GM12878 (cell line): ENCODE data around the gene GRK5. TPM values are rescaled to one million over a fixed set of nuclear protein-coding genes. Genes with fewer than 3 reads are reported as not detected.

Experiments used
- ATAC-seq: fragments of 200-7000 bp; cut with Tn5 transposase; 3 replicates; pipeline ENCODE4 v1.9.1; 2020; ENCODE audit warnings: mild to moderate bottlenecking, moderate library complexity
- BruUV-seq: library from RNA; stranded (reverse); fragments of 400-500 nt; replicated peaks from 2 replicates; lab custom pipeline; 2021; lab: Mats Ljungman, UMichigan
- CTCF ChIA-PET: fragments of 300-600 bp; sonication (Branson Sonifier 250); formaldehyde crosslinking; extraction: SDS; loops from one replicate; lab custom pipeline; 2021; ENCODE audit warnings: inconsistent platforms; lab: Yijun Ruan, JAX
- POLR2A ChIA-PET: fragments of 350-600 bp; formaldehyde crosslinking; extraction: SDS; loops from one replicate; lab custom pipeline; 2021; ENCODE audit warnings: inconsistent platforms; lab: Charles Lee
- RAD21 ChIA-PET: fragments of 300-600 bp; sonication (Branson Sonifier 250); formaldehyde crosslinking; loops from one replicate; lab custom pipeline; 2023; ENCODE audit warnings: antibody characterized with exemption; ENCODE audit not compliant: unreplicated experiment; lab: Charles Lee
- SMC1A ChIA-PET: fragments of 300-600 bp; sonication (Branson Sonifier 250); formaldehyde crosslinking; loops from one replicate; lab custom pipeline; 2023; ENCODE audit not compliant: unreplicated experiment, uncharacterized antibody; lab: Charles Lee
- DNase-seq: peaks from one replicate; pipeline ENCODE4 v3.0.0-alpha.2; 2011; ENCODE audit warnings: low read depth, low spot score
- FAIRE-seq: peaks from 3 replicates; lab custom pipeline; 2011; peaks lifted over from hg19 to GRCh38; lab: Jason Lieb, UNC
- H2AFZ ChIP-seq: 2 replicates; pipeline ENCODE4 v1.6.0; 2011; ENCODE audit warnings: low read depth, low read length, control low read depth; ENCODE audit not compliant: control insufficient read depth
- H3K27ac ChIP-seq: 2 replicates; pipeline ENCODE4 v1.5.1; 2011; ENCODE audit warnings: control low read depth; ENCODE audit not compliant: control insufficient read depth, insufficient read depth
- H3K27me3 ChIP-seq, 2 experiments: replicated peaks in 1 of 2; 2 replicates each; pipeline versions ENCODE4 v1.6.0 to v1.6.1; 2011; ENCODE audit warnings: low read length in 1 of 2; ENCODE audit not compliant: control insufficient read depth in 2 of 2, insufficient read depth in 2 of 2
- H3K36me3 ChIP-seq, 2 experiments: 2 replicates each; pipeline ENCODE4 v1.5.1; 2011; ENCODE audit warnings: low read length in 1 of 2; ENCODE audit not compliant: control insufficient read depth in 2 of 2, insufficient read depth in 2 of 2
- H3K4me1 ChIP-seq: 2 replicates; pipeline ENCODE4 v1.6.1; 2011; ENCODE audit warnings: mild to moderate bottlenecking, low read length, moderate library complexity, mixed read lengths; ENCODE audit not compliant: control insufficient read depth, insufficient read depth
- H3K4me2 ChIP-seq: 2 replicates; pipeline ENCODE4 v1.6.0; 2011; ENCODE audit warnings: control low read depth; ENCODE audit not compliant: control insufficient read depth, insufficient read depth
- H3K4me3 ChIP-seq: fragments of 200-600 bp; sonication (generic); 2 replicates; pipeline ENCODE4 v1.5.1; 2016
- H3K79me2 ChIP-seq: 2 replicates; pipeline ENCODE4 v1.6.0; 2011; ENCODE audit warnings: low read length; ENCODE audit not compliant: control insufficient read depth, insufficient read depth
- H3K9ac ChIP-seq: 2 replicates; pipeline ENCODE4 v1.8.0; 2011; ENCODE audit warnings: low read length, control low read depth, mixed read lengths; ENCODE audit not compliant: control insufficient read depth, insufficient read depth
- H3K9me3 ChIP-seq: replicated peaks from 3 replicates; pipeline ENCODE4 v1.5.1; 2011; ENCODE audit warnings: mild to moderate bottlenecking, low read length; ENCODE audit not compliant: control insufficient read depth, insufficient read depth
- H4K20me1 ChIP-seq: 2 replicates; pipeline ENCODE4 v1.6.0; 2011; ENCODE audit not compliant: control insufficient read depth, insufficient read depth
- ASH2L ChIP-seq: fragments of 300-600, 200-600 bp; sonication (generic); IDR thresholded peaks from 2 replicates; pipeline ENCODE4 v1.6.1; 2017; ENCODE audit warnings: low read depth, mild to moderate bottlenecking, borderline replicate concordance
- BACH1 ChIP-seq: fragments of 450-650 bp; IDR thresholded peaks from 2 replicates; pipeline ENCODE4 v1.6.1; 2017; ENCODE audit warnings: mild to moderate bottlenecking, borderline replicate concordance
- CHD4 ChIP-seq: fragments of 200-600 bp; sonication (generic); IDR thresholded peaks from 2 replicates; pipeline ENCODE4 v1.6.1; 2016; ENCODE audit warnings: mild to moderate bottlenecking
- CREB1 ChIP-seq: IDR thresholded peaks from 2 replicates; pipeline ENCODE4 v1.6.1; 2012; ENCODE audit warnings: low read depth, mild to moderate bottlenecking, inconsistent platforms
- E2F4 ChIP-seq: IDR thresholded peaks from 2 replicates; pipeline ENCODE4 v1.6.1; 2012; ENCODE audit warnings: low read depth, low read length, improper control_type of control experiment
- E2F8 ChIP-seq: fragments of 450-650 bp; IDR thresholded peaks from 2 replicates; pipeline ENCODE4 v1.6.1; 2018; ENCODE audit warnings: mild to moderate bottlenecking, low read depth, moderate library complexity; ENCODE audit not compliant: partially characterized antibody
- GABPA ChIP-seq: IDR thresholded peaks from 2 replicates; pipeline ENCODE4 v1.6.1; 2014; ENCODE audit warnings: antibody characterized with exemption, low read depth, mild to moderate bottlenecking, inconsistent platforms
- LARP7 ChIP-seq: fragments of 450-650 bp; IDR thresholded peaks from 2 replicates; pipeline ENCODE4 v1.6.1; 2017; ENCODE audit warnings: mild to moderate bottlenecking
- NBN ChIP-seq: fragments of 450-650 bp; IDR thresholded peaks from 2 replicates; pipeline ENCODE4 v1.6.1; 2016
- NR2C1 ChIP-seq: fragments of 450-650 bp; IDR thresholded peaks from 2 replicates; pipeline ENCODE4 v1.6.1; 2017; ENCODE audit warnings: antibody characterized with exemption, mild to moderate bottlenecking, moderate library complexity
- PKNOX1 ChIP-seq: fragments of 450-650 bp; IDR thresholded peaks from 2 replicates; pipeline ENCODE4 v1.6.1; 2016; ENCODE audit warnings: mild to moderate bottlenecking
- RAD21 ChIP-seq: IDR thresholded peaks from 2 replicates; pipeline ENCODE4 v1.6.1; 2011; ENCODE audit warnings: mild to moderate bottlenecking, low read depth, low read length, moderate library complexity; ENCODE audit not compliant: insufficient read depth
- RBBP5 ChIP-seq: fragments of 200-600 bp; sonication (generic); conservative IDR thresholded peaks from 2 replicates; pipeline ENCODE4 v1.6.1; 2016
- SMAD1 ChIP-seq: fragments of 450-650 bp; IDR thresholded peaks from 2 replicates; pipeline ENCODE4 v1.6.1; 2018; ENCODE audit warnings: mild to moderate bottlenecking, low read depth; ENCODE audit not compliant: partially characterized antibody
- ZZZ3 ChIP-seq: IDR thresholded peaks from 2 replicates; pipeline ENCODE4 v1.6.1; 2011; ENCODE audit warnings: low read depth; ENCODE audit not compliant: control insufficient read depth, insufficient read length
- WGBS: methylation state at CpG from one replicate; pipeline ENCODE4 v1.1.6; 2016; ENCODE audit warnings: low lambda C conversion rate; ENCODE audit not compliant: insufficient replicate concordance, insufficient coverage; ENCODE audit errors: missing lambda C conversion rate; 5-methylcytosine and 5-hydroxymethylcytosine counted together
- in situ Hi-C: fragments of 300-500 bp; cut with MboI; formaldehyde crosslinking; loops from 9 replicates; pipeline ENCODE4 v1.14.3; 2018; ENCODE audit warnings: mixed read lengths
- intact Hi-C: fragments of 100-400 bp; cut with micrococcal nuclease; formaldehyde crosslinking; loops from one replicate; pipeline ENCODE4 v1.14.2; 2022; ENCODE audit not compliant: unreplicated experiment
- polyA plus RNA-seq, 11 experiments: library from polyadenylated mRNA; depleted of rRNA in 4 of 11; unstranded in 6 of 11; stranded (reverse) in 5 of 11; fragments of >200 nt; fragmentation: Nextera tagmentation in 4 of 11; fragmentation: Illumina TruSeq in 1 of 11; extraction: Ambion mirVana in 4 of 11; extraction: Trizol in 1 of 11; gene quantifications; 1 replicate in 1 of 11; 2 replicates in 10 of 11; pipeline versions ENCODE4 v1.2.1 to v1.2.3, GENCODE V29; 2011 to 2016; ENCODE audit warnings: inconsistent platforms in 2 of 11, missing spikeins in 2 of 11, low read depth in 1 of 11
- total RNA-seq, 4 experiments: library from RNA; depleted of rRNA in 3 of 4; stranded (reverse); fragments of >200 nt in 3 of 4; fragmentation: Illumina TruSeq in 1 of 4; extraction: Trizol in 1 of 4; gene quantifications; 2 replicates each; pipeline versions ENCODE4 v1.2.1 to v1.2.3, GENCODE V29; 2013 to 2021

GRK5 gene
- total and polyA plus RNA-seq, 10 of the 15 experiments (the other 5 are each of a cell fraction or from before 2014, with no cell fraction given) = 0.11 to 22.1 (median 10.0) TPM

- TF ChIP-seq ASH2L = no peak
- no peak for TF ChIP-seq PKNOX1
- no peak for TF ChIP-seq CHD4
- no peak for TF ChIP-seq RBBP5
- TF ChIP-seq GABPA = no peak
- no peak for TF ChIP-seq NBN
- no peak for TF ChIP-seq RAD21
Measured at GRCh38 chr10:119162452-119163092, 44.8 kb upstream of the GRK5 start (continued).

GRCh38 chr10:119165171-119166117 is 41.9 kb upstream of the GRK5 start, which contains the start of gene SFXN4:
Gene SFXN4 (minus strand): TSS chr10:119165714. CDS start chr10:119165647, 67 bp downstream.
- ATAC-seq (peak; percentile 93), FAIRE-seq (no peak), DNase-seq (peak; percentile 31)
- POLR2A ChIA-PET = interaction anchor here (0.6 to 2.2 kb wide), 5 partner anchors 9 to 112 kb away, joined by 3 to 8 read pairs (median 4); no protein-coding TSS in a partner anchor
- Histone ChIP-seq H3K4me3 (peak within 1 kb of the TSS; percentile 99), H3K36me3 (peaks cover 3 to 20% of the 10 kb centered on the region in 2 experiments), H3K27ac (peak within 1 kb of the TSS; percentile 94), H3K4me2 (peak within 1 kb of the TSS; percentile 99), H3K27me3 (no peaks in the 10 kb centered on the region), H3K79me2 (peaks cover 18% of the 10 kb centered on the region), H3K9me3 (no peaks in the 10 kb centered on the region), H3K9ac (peak within 1 kb of the TSS; percentile 94), H3K4me1 (peaks cover 11% of the 10 kb centered on the region), H2AFZ (peak within 1 kb of the TSS; percentile 95), H4K20me1 (no peaks in the 10 kb centered on the region)
- RAD21 ChIA-PET = interaction anchor here (0.6 to 1.9 kb wide), 8 partner anchors 11 to 133 kb away, joined by 3 to 7 read pairs (median 4); partner anchors contain the start of gene GRK5
- BruUV-seq = no TSS peak
- CTCF ChIA-PET = interaction anchor here (0.7 to 1.5 kb wide), 9 partner anchors 11 to 324 kb away, joined by 3 to 6 read pairs (median 3); partner anchors contain the start of genes DENND10 and PRDX3
- WGBS = 1% methylated on average over 74 of the region's 90 CpGs
- intact Hi-C loops (no loop called here), in situ Hi-C loops (no loop called here)
- SMC1A ChIA-PET = interaction anchor here (0.7 to 1.5 kb wide), 13 partner anchors 11 to 411 kb away, joined by 3 to 9 read pairs (median 3); no protein-coding TSS in a partner anchor
- TF ChIP-seq NR2C1 (peak; percentile 77), LARP7 (peak; percentile 71), E2F4 (no peak), CREB1 (no peak; the same call in 1 of the 2 replicates), BACH1 (peak; percentile 57), E2F8 (peak; percentile 40), GABPA (no peak), NBN (0 out of 2 replicates have a peak, but pooled peaks have one; percentile 54), SMAD1 (no peak), ZZZ3 (no peak)
